ENCODE data around the gene TBC1D8. TPM values are rescaled to one million over a fixed set of nuclear protein-coding genes. Genes with fewer than 3 reads are reported as not detected.

The TBC1D8 gene
- total RNA-seq, 1 donor from 2014 or later: 17.3 TPM

GRCh38 chr2:101151859-101152271 is 683 bp upstream of the TBC1D8 start:
- Histone ChIP-seq H3K27me3 (ENCODE audit: control insufficient read depth, insufficient read depth, low read length) (no peaks in the 10 kb centered on the region), H3K4me3 (ENCODE audit: low read depth, low read length) (peak overlapping the region; percentile 57), H3K36me3 (ENCODE audit: control insufficient read depth, insufficient read depth, low read length) (no peaks in the 10 kb centered on the region)
- no peak for TF ChIP-seq CTCF (IDR thresholded peaks at IDR 0.05; ENCODE audit: insufficient read depth, low read length, poor library complexity, severe bottlenecking)
- DNase-seq (ENCODE audit: low read depth): no peak

GRCh38 chr2:101150306-101151145 is 656 bp downstream of the TBC1D8 start:
- Histone ChIP-seq H3K4me3 (ENCODE audit: low read depth, low read length) (peak overlapping the region; percentile 67), H3K27me3 (ENCODE audit: control insufficient read depth, insufficient read depth, low read length) (no peaks in the 10 kb centered on the region), H3K36me3 (ENCODE audit: control insufficient read depth, insufficient read depth, low read length) (no peaks in the 10 kb centered on the region)
- DNase-seq (ENCODE audit: low read depth): no peak
- TF ChIP-seq CTCF (IDR thresholded peaks at IDR 0.05; ENCODE audit: insufficient read depth, low read length, poor library complexity, severe bottlenecking): no peak

- peak overlapping the region; percentile 67 for H3K4me3 ChIP-seq (ENCODE audit: low read depth, low read length)
- TF ChIP-seq CTCF (IDR thresholded peaks at IDR 0.05; ENCODE audit: insufficient read depth, low read length, poor library complexity, severe bottlenecking): no peak
- no peak for DNase-seq (ENCODE audit: low read depth)
- no peaks in the 10 kb centered on the region for H3K27me3 ChIP-seq (ENCODE audit: control insufficient read depth, insufficient read depth, low read length)
- no peaks in the 10 kb centered on the region for H3K36me3 ChIP-seq (ENCODE audit: control insufficient read depth, insufficient read depth, low read length)
Measured at GRCh38 chr2:101149241-101150192, 1.7 kb downstream of the TBC1D8 start.

GRCh38 chr2:101148777-101149176 is 2.4 kb downstream of the TBC1D8 start:
- Histone ChIP-seq H3K27me3 (ENCODE audit: control insufficient read depth, insufficient read depth, low read length) (no peaks in the 10 kb centered on the region), H3K4me3 (ENCODE audit: low read depth, low read length) (no peak overlapping the region), H3K36me3 (ENCODE audit: control insufficient read depth, insufficient read depth, low read length) (no peaks in the 10 kb centered on the region)
- TF ChIP-seq CTCF (IDR thresholded peaks at IDR 0.05; ENCODE audit: insufficient read depth, low read length, poor library complexity, severe bottlenecking): no peak
- no peak for DNase-seq (ENCODE audit: low read depth)

GRCh38 chr2:101147971-101148370 is 3.2 kb downstream of the TBC1D8 start:
- Histone ChIP-seq H3K4me3 (ENCODE audit: low read depth, low read length) (no peak overlapping the region), H3K27me3 (ENCODE audit: control insufficient read depth, insufficient read depth, low read length) (no peaks in the 10 kb centered on the region), H3K36me3 (ENCODE audit: control insufficient read depth, insufficient read depth, low read length) (no peaks in the 10 kb centered on the region)
- DNase-seq (ENCODE audit: low read depth): no peak
- TF ChIP-seq CTCF (IDR thresholded peaks at IDR 0.05; ENCODE audit: insufficient read depth, low read length, poor library complexity, severe bottlenecking): no peak

All from kidney epithelial cell (primary cell).